C4-2B (cell line): Measurements from ENCODE around the gene TMEM129.

ENCODE experiments used
- H3K27ac ChIP-seq: fragments of 450-650 bp; 2 replicates; pipeline ENCODE4 v1.5.1; 2017
- ZFX ChIP-seq: fragments of 450-650 bp; IDR thresholded peaks from 2 replicates; pipeline ENCODE4 v1.6.1; 2017
- TF ChIP-seq, protein P1 (sequence below): fragments of 450-650 bp; conservative IDR thresholded peaks from 2 replicates; pipeline ENCODE4 v1.5.1; 2017; ENCODE audit warnings: mild to moderate bottlenecking

TMEM129 gene, protein sequence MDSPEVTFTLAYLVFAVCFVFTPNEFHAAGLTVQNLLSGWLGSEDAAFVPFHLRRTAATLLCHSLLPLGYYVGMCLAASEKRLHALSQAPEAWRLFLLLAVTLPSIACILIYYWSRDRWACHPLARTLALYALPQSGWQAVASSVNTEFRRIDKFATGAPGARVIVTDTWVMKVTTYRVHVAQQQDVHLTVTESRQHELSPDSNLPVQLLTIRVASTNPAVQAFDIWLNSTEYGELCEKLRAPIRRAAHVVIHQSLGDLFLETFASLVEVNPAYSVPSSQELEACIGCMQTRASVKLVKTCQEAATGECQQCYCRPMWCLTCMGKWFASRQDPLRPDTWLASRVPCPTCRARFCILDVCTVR

DNA sequence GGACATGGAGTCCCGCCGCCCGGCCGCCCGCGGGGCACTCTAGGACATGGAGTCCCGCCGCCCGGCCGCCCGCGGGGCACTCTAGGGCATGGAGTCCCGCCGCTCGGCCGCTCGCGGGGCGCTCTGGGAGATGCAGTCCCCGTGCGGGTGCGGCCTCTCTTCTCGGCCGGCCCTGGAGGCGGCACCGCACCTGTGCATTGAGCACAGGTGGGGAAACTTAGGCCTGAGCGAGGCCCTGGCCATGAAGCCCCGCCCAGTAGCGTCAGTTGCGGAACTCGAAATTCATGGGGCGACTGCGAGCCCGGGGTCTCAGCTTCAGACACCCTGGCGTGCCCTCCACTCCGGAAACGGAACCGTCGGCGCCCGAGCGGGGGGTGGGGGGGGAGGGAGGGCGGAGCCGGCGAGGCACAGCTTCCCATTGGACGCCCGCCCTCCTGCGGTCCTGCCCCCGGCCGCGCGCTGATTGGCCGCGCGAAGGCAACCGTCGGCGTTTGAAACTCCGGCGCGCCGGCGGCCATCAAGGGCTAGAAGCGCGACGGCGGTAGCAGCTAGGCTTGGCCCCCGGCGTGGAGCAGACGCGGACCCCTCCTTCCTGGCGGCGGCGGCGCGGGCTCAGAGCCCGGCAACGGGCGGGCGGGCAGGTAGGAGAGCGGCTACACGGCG is at the start of gene TMEM129, which contains the start of gene TACC3:
Gene TMEM129, minus strand, starts transcription at position 321 of the 663 bp plus-strand sequence. CDS start 486 bp downstream, outside the sequence.
Gene TACC3, plus strand, starts transcription at position 519 of the 663 bp plus-strand sequence. CDS start 1,901 bp downstream, outside the sequence.
- H3K27ac ChIP-seq: peak within 1 kb of the TSS; percentile 97
- TF ChIP-seq ZFX: peak; percentile 65
- TF ChIP-seq, protein P1, sequence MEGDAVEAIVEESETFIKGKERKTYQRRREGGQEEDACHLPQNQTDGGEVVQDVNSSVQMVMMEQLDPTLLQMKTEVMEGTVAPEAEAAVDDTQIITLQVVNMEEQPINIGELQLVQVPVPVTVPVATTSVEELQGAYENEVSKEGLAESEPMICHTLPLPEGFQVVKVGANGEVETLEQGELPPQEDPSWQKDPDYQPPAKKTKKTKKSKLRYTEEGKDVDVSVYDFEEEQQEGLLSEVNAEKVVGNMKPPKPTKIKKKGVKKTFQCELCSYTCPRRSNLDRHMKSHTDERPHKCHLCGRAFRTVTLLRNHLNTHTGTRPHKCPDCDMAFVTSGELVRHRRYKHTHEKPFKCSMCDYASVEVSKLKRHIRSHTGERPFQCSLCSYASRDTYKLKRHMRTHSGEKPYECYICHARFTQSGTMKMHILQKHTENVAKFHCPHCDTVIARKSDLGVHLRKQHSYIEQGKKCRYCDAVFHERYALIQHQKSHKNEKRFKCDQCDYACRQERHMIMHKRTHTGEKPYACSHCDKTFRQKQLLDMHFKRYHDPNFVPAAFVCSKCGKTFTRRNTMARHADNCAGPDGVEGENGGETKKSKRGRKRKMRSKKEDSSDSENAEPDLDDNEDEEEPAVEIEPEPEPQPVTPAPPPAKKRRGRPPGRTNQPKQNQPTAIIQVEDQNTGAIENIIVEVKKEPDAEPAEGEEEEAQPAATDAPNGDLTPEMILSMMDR: no peak

DNA sequence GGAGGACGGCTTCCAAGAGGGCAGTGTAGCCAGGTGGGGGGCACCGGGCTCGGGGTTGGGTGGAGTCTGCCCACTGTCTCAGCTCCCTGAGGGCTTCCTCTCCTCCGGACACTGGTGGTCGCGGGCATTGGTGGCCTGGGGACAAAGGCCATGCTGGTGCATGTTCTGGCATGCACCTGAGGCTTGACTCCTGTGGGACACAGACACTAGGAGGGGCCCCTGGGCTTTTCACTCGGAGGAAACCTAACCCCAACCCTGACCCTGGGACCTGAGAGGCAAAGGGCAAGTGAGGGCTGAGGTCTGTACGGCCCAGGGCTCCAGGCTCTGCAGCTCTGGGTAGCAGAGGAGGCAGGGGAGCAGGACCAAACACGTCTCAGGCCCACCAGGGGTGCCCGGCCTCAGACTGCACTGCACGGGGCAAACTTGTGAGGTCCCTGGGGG is 49.7 kb upstream of the TMEM129 start:
- TF ChIP-seq, protein P1: no peak
- no peak for TF ChIP-seq ZFX
- no peak overlapping the region for H3K27ac ChIP-seq

DNA sequence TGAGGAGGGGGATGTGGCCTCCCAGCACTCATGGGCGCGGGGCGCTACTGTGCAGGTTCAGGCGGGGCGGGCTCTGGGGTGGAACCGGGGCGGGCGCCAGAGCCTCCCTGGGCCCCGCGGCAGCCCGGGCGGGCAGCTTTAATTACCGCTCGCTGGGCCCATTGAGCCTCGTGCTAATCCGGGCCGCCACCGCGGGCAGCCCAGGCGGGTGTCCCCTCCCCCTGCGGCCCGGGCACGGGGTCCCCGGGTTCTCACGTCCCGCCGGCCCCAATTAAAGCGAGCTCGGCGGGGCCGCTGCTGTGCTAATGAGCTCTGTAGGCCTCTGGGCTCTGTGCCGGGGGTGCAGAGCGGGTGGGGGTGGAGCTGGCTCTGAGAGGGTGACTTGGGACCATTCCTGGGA is 49.1 kb upstream of the TMEM129 start:
- no peak overlapping the region for H3K27ac ChIP-seq
- TF ChIP-seq ZFX: no peak
- TF ChIP-seq, protein P1: no peak

DNA sequence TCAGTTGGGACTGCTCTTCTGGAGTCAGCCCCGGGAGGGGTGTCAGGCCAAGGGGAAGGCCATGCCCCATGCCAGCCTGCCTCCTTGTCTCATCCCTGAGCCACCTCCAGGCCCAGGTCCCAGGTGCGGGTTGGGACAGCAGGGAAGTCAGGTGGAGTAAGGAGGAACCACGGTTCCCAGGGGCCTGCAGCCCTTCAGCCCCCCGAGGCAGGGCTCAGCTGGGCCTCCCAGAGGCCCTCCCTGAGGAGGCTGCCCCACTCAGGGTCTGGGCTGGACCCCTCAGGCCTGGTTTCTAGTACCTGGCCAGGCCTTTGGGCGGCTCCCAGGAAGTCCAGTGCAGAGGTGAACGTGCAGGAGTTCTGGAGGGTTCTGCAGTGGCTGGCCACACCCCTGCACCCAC is 48.6 kb upstream of the TMEM129 start:
- H3K27ac ChIP-seq: no peak overlapping the region
- TF ChIP-seq, protein P1: no peak
- no peak for TF ChIP-seq ZFX

DNA sequence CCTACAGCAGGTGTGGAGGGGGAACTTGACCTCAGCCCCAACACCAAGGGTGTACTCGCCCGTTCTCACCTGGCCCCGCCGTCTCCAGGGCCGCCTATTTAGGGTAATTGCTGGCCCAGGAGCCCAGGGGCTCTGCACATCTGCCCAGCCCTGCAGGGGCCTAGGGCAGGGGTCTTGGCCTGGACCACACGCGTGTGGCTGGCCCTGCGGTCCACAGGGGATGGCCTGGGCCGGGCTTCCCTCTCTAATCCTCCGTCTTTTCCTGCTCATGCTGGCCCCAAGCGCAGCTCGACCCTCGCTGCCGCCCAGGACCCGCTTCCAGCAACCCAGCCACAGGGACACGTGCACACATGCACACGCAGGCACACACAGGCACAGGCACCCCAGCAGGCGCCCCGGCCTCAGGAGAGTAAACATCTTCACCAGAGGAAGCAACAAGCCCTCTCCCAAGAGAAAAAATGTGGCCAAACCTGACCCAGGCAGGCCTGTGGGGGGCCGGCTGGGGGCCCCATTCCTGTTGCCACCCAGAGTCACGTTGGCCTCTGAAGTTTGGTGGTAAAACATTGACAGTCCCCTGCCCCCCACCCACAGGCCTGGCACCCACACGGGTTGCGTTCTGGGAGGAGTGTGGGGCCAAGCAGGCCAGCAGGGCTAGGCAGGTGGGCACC is 47.4 kb upstream of the TMEM129 start:
- H3K27ac ChIP-seq: no peak overlapping the region
- TF ChIP-seq, protein P1: no peak
- no peak for TF ChIP-seq ZFX

DNA sequence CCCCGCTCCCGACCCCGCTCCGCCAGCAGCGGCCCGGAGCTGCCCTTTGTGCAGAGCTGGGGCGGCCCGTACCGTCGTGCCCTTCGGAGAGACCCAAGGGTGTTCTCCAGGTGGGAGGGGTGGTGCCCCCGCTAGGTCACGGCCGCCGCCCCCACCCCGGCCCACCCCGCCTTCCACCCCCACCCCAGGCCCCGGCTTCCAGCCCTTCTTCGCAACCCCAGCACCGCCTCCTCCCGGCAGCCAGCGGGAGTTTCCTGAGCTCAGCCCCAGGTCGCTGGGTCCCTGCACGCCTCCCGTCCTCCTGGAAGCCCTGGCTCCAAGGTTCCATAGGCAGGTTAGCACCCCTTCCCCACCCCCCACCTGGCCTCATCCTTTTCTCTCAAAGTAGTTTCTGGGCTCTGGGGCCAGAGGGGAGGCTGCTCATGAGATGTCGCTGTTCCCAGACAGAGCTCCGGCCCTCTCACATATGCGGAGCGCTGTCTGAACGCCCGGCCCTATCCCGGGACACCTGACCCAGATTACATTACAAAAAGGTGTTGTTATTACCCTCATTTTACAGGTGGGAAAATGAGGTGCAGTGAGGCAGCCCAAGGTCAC is 46.7 kb upstream of the TMEM129 start:
- TF ChIP-seq, protein P1: no peak; the same call in 1 of the 2 replicates
- no peak for TF ChIP-seq ZFX
- no peak overlapping the region for H3K27ac ChIP-seq
